HepG2 (cell line): Measurements from ENCODE around the gene TNFRSF25. TPM values are rescaled to one million over a fixed set of nuclear protein-coding genes. Genes with fewer than 3 reads are reported as not detected.

Experiments
- ATAC-seq: fragments of 200-7000 bp; cut with Tn5 transposase; 3 replicates; pipeline ENCODE4 v1.9.1; 2020; ENCODE audit warnings: mild to moderate bottlenecking, moderate library complexity
- BruUV-seq: library from RNA; stranded (reverse); fragments of 400-500 nt; replicated peaks from 2 replicates; lab custom pipeline; 2021; lab: Mats Ljungman, UMichigan
- CTCF ChIA-PET: fragments of 300-600 bp; formaldehyde crosslinking; extraction: SDS; loops from one replicate; lab custom pipeline; 2021; ENCODE audit warnings: low total read pairs, inconsistent platforms, low intra/inter-chr PET ratio; lab: Yijun Ruan, JAX
- POLR2A ChIA-PET: fragments of 350-600 bp; sonication (Branson Sonifier 250); formaldehyde crosslinking; loops from one replicate; lab custom pipeline; 2020; ENCODE audit warnings: antibody characterized with exemption, inconsistent platforms; lab: Yijun Ruan, JAX
- DNase-seq: peaks from one replicate; pipeline ENCODE4 v3.0.0-alpha.2; 2015; ENCODE audit warnings: low spot score
- FAIRE-seq: peaks from 3 replicates; lab custom pipeline; 2011; peaks lifted over from hg19 to GRCh38; lab: Jason Lieb, UNC
- H2AFZ ChIP-seq: one replicate; pipeline ENCODE4 v1.6.1; 2011; ENCODE audit warnings: low read length, inconsistent platforms
- H3K27ac ChIP-seq: fragments of 300-600 bp; 3 replicates; pipeline ENCODE4 v1.8.0; 2011; ENCODE audit warnings: mixed run types, mild to moderate bottlenecking, mixed read lengths, low read length, inconsistent platforms; ENCODE audit not compliant: insufficient read depth; ENCODE audit errors: extremely low read length
- H3K27me3 ChIP-seq, 2 experiments: fragments of 200-600 bp in 1 of 2; 2 replicates in 1 of 2; 3 replicates in 1 of 2; pipeline versions ENCODE4 v1.6.0 to v1.8.0; 2011; ENCODE audit warnings: low read length in 2 of 2, mild to moderate bottlenecking in 2 of 2, moderate library complexity in 2 of 2, inconsistent platforms in 1 of 2; ENCODE audit not compliant: insufficient read depth in 2 of 2, control insufficient read depth in 1 of 2
- H3K36me3 ChIP-seq, 2 experiments: fragments of 200-600 bp in 1 of 2; replicated peaks in 1 of 2; 2 replicates in 1 of 2; 3 replicates in 1 of 2; pipeline versions ENCODE4 v1.5.1 to v1.8.0; 2011; ENCODE audit warnings: low read length in 2 of 2, inconsistent platforms in 1 of 2; ENCODE audit not compliant: insufficient read depth in 2 of 2, control insufficient read depth in 1 of 2
- H3K4me1 ChIP-seq: 2 replicates; pipeline ENCODE4 v1.5.1; 2012; ENCODE audit warnings: low read length, inconsistent platforms; ENCODE audit not compliant: insufficient read depth
- H3K4me2 ChIP-seq: 2 replicates; pipeline ENCODE4 v1.6.0; 2011; ENCODE audit warnings: low read depth, low read length, inconsistent platforms
- H3K4me3 ChIP-seq, 3 experiments: fragments of 200-600 bp in 1 of 3; sonication (generic), shearing (Covaris generic) in 1 of 3; replicated peaks in 1 of 3; 2 replicates each; pipeline ENCODE4 v1.5.1; 2011 to 2016; ENCODE audit warnings: low read length in 3 of 3, inconsistent platforms in 2 of 3, low read depth in 2 of 3, mild to moderate bottlenecking in 2 of 3, control low read depth in 1 of 3, mixed read lengths in 1 of 3; ENCODE audit not compliant: insufficient read depth in 1 of 3
- H3K79me2 ChIP-seq: one replicate; pipeline ENCODE4 v1.6.1; 2011; ENCODE audit warnings: low read length, inconsistent platforms; ENCODE audit not compliant: insufficient read depth
- H3K9ac ChIP-seq: 2 replicates; pipeline ENCODE4 v1.6.0; 2011; ENCODE audit warnings: mild to moderate bottlenecking, low read depth, low read length, inconsistent platforms; ENCODE audit not compliant: insufficient read depth
- H3K9me3 ChIP-seq: 2 replicates; pipeline ENCODE4 v1.5.1; 2012; ENCODE audit warnings: mild to moderate bottlenecking, low read length
- H4K20me1 ChIP-seq: 2 replicates; pipeline ENCODE4 v1.6.0; 2011; ENCODE audit warnings: inconsistent platforms, mild to moderate bottlenecking, low read length, moderate library complexity; ENCODE audit not compliant: insufficient read depth
- DNMT1 ChIP-seq: sonication (generic); formaldehyde crosslinking; IDR thresholded peaks from 2 replicates; pipeline ENCODE4 v1.5.1; 2020; ENCODE audit warnings: mild to moderate bottlenecking, missing genetic modification reagents
- NCOA1 ChIP-seq: sonication (generic); formaldehyde crosslinking; IDR thresholded peaks from 2 replicates; pipeline ENCODE4 v1.9.0; 2021; ENCODE audit warnings: missing genetic modification reagents
- PTBP1 ChIP-seq: fragments of 200-400 bp; formaldehyde crosslinking; IDR thresholded peaks from 2 replicates; pipeline ENCODE4 v1.6.1; 2018; ENCODE audit warnings: low read length, low read depth; ENCODE audit not compliant: poor library complexity, severe bottlenecking
- RBM39 ChIP-seq: fragments of 200-400 bp; formaldehyde crosslinking; IDR thresholded peaks from one replicate; pipeline ENCODE4 v1.6.1; 2018; ENCODE audit warnings: antibody characterized with exemption, mild to moderate bottlenecking, low read depth, low read length; ENCODE audit not compliant: poor library complexity, severe bottlenecking
- SNRNP70 ChIP-seq: fragments of 200-400 bp; formaldehyde crosslinking; IDR thresholded peaks from 2 replicates; pipeline ENCODE4 v1.6.1; 2017; ENCODE audit warnings: mild to moderate bottlenecking, low read depth, low read length, moderate library complexity
- SP2 ChIP-seq: sonication (generic); formaldehyde crosslinking; IDR thresholded peaks from 2 replicates; pipeline ENCODE4 v1.5.1; 2020; ENCODE audit warnings: mild to moderate bottlenecking, missing genetic modification reagents
- TEAD3 ChIP-seq: optimal IDR thresholded peaks from 2 replicates; pipeline ENCODE3; 2016; ENCODE audit warnings: borderline replicate concordance
- ZC3H13 ChIP-seq: sonication (generic); formaldehyde crosslinking; IDR thresholded peaks from 2 replicates; pipeline ENCODE4 v1.8.1; 2023; ENCODE audit warnings: mild to moderate bottlenecking, missing genetic modification reagents, moderate library complexity
- ZEB1 ChIP-seq: IDR thresholded peaks from 2 replicates; pipeline ENCODE4 v1.6.1; 2012; ENCODE audit warnings: mild to moderate bottlenecking, low read depth, inconsistent platforms; ENCODE audit not compliant: insufficient replicate concordance
- WGBS: methylation state at CpG from one replicate; pipeline ENCODE4 v1.1.6; 2017; ENCODE audit warnings: low lambda C conversion rate; 5-methylcytosine and 5-hydroxymethylcytosine counted together
- in situ Hi-C: cut with HindIII; loops from 2 replicates; pipeline ENCODE4 v1.10.0; 2017; ENCODE audit warnings: low pct_unique_long_range_greater_than_20kb; ENCODE audit not compliant: extremely low pct_ligation_motif_present
- intact Hi-C: fragments of 100-400 bp; cut with micrococcal nuclease; formaldehyde crosslinking; loops from one replicate; pipeline ENCODE4 v1.10.0; 2022; ENCODE audit not compliant: unreplicated experiment
- polyA plus RNA-seq, 8 experiments: library from polyadenylated mRNA; depleted of rRNA in 3 of 8; stranded (reverse) in 7 of 8; unstranded in 1 of 8; fragments of >200 nt; fragmentation: Illumina TruSeq in 4 of 8; extraction: Trizol in 4 of 8; gene quantifications; 2 replicates each; pipeline versions ENCODE4 v1.2.1 to v1.2.3, GENCODE V29; 2011 to 2016; ENCODE audit warnings: low read depth in 4 of 8, missing spikeins in 1 of 8, mixed read lengths in 1 of 8; ENCODE audit not compliant: insufficient read depth in 1 of 8
- total RNA-seq, 5 experiments: library from RNA; depleted of rRNA; stranded (reverse); fragments of >200 nt; fragmentation: Illumina TruSeq; extraction: Trizol; gene quantifications; 2 replicates each; pipeline ENCODE4 v1.2.3, GENCODE V29; 2016; ENCODE audit warnings: low read depth in 1 of 5
- TF ChIP-seq, protein P1 (sequence below), 2 experiments: sonication (generic) in 1 of 2; formaldehyde crosslinking in 1 of 2; IDR thresholded peaks; 2 replicates each; pipeline versions ENCODE4 v1.4.0 to v1.6.1; 2018 to 2020; ENCODE audit warnings: missing genetic modification reagents in 2 of 2, borderline replicate concordance in 1 of 2, low read depth in 1 of 2, mild to moderate bottlenecking in 1 of 2, missing biosample characterization in 1 of 2
- TF ChIP-seq, protein P2 (sequence below): IDR thresholded peaks from 2 replicates; pipeline ENCODE4 v1.6.1; 2016; ENCODE audit warnings: low read depth, control low read depth

Gene TNFRSF25
- total and polyA plus RNA-seq, 2 of the 13 experiments (the other 11 are each of a cell fraction or from before 2014, with no cell fraction given), result 1.4 to 1.5 TPM

DNA sequence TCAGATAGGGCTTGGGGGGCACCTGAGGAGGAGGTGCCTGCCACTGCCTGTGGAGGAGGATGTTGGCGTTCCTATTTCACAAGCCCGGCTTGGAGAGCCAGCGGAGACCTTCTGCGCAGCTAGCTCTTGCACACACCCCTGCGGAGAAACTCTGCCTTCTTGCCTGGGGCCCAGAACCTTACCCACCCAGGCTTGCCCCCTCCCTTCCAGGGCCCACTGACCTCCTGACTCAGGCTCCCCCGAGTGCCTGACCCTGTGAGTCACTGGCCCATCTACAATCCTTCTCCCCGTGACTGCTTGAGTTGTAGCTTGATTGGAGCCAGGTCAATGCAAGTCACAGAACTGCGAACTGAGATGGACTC lies 49.7 kb downstream of the TNFRSF25 start:
- BruUV-seq, result no TSS peak
- DNase-seq (no peak), ATAC-seq (no peak), FAIRE-seq (no peak)
- 37% methylated on average over 3 of the region's 8 CpGs for WGBS
- Histone ChIP-seq H3K4me1 (peaks cover 51% of the 10 kb centered on the region), H3K36me3 (no peaks in the 10 kb centered on the region), H3K9me3 (no peaks in the 10 kb centered on the region), H3K27me3 (peaks cover 16 to 70% of the 10 kb centered on the region in 2 experiments), H2AFZ (no peak overlapping the region), H4K20me1 (no peaks in the 10 kb centered on the region), H3K4me2 (no peak overlapping the region), H3K4me3 (no peak overlapping the region), H3K79me2 (no peaks in the 10 kb centered on the region), H3K27ac (no peak overlapping the region), H3K9ac (no peak overlapping the region)
- in situ Hi-C loops, result loop anchor here (10.0 kb wide), 1 partner anchor 171 kb away; the partner anchor contains the start of gene HES3
- ChIA-PET CTCF (no interaction called here), POLR2A (no interaction called here)
- intact Hi-C loops, result no loop called here
- TF ChIP-seq DNMT1 (CRISPR knock-in tag) (no peak), RBM39 (no peak), NCOA1 (CRISPR knock-in tag) (no peak), PTBP1 (no peak), TEAD3 (CRISPR knock-in tag) (no peak), ZC3H13 (no peak), SP2 (CRISPR knock-in tag) (no peak), SNRNP70 (no peak), ZEB1 (no peak)
- TF ChIP-seq, protein P1, sequence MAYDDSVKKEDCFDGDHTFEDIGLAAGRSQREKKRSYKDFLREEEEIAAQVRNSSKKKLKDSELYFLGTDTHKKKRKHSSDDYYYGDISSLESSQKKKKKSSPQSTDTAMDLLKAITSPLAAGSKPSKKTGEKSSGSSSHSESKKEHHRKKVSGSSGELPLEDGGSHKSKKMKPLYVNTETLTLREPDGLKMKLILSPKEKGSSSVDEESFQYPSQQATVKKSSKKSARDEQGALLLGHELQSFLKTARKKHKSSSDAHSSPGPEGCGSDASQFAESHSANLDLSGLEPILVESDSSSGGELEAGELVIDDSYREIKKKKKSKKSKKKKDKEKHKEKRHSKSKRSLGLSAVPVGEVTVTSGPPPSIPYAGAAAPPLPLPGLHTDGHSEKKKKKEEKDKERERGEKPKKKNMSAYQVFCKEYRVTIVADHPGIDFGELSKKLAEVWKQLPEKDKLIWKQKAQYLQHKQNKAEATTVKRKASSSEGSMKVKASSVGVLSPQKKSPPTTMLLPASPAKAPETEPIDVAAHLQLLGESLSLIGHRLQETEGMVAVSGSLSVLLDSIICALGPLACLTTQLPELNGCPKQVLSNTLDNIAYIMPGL (CRISPR knock-in tag; IDR thresholded peaks at IDR 0.05; ENCODE audit: borderline replicate concordance in 1 of 2, low read depth in 1 of 2), result no peak
- TF ChIP-seq, protein P2, sequence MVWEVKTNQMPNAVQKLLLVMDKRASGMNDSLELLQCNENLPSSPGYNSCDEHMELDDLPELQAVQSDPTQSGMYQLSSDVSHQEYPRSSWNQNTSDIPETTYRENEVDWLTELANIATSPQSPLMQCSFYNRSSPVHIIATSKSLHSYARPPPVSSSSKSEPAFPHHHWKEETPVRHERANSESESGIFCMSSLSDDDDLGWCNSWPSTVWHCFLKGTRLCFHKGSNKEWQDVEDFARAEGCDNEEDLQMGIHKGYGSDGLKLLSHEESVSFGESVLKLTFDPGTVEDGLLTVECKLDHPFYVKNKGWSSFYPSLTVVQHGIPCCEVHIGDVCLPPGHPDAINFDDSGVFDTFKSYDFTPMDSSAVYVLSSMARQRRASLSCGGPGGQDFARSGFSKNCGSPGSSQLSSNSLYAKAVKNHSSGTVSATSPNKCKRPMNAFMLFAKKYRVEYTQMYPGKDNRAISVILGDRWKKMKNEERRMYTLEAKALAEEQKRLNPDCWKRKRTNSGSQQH (CRISPR knock-in tag), result no peak
